H9 (cell line): Measurements from ENCODE around the gene PSMC1. TPM values are rescaled to one million over a fixed set of nuclear protein-coding genes. Genes with fewer than 3 reads are reported as not detected.

Source experiments
- DNase-seq: peaks from one replicate; pipeline ENCODE4 v3.0.0-alpha.2; 2017
- H2AFZ ChIP-seq: one replicate; pipeline ENCODE4 v1.6.1; 2013; ENCODE audit warnings: mild to moderate bottlenecking, low read length, control low read depth, moderate library complexity
- H2AK5ac ChIP-seq: 2 replicates; pipeline ENCODE4 v1.6.1; 2013; ENCODE audit warnings: low read length, control low read depth, mixed read lengths; ENCODE audit not compliant: insufficient read length
- H2BK120ac ChIP-seq: one replicate; pipeline ENCODE4 v1.6.1; 2013; ENCODE audit warnings: low read depth, mild to moderate bottlenecking, low read length, control low read depth, inconsistent platforms; ENCODE audit not compliant: poor library complexity, severe bottlenecking
- H2BK12ac ChIP-seq: 2 replicates; pipeline ENCODE4 v1.6.1; 2013; ENCODE audit warnings: low read length, control low read depth, mixed read lengths, low read depth; ENCODE audit not compliant: insufficient read length
- H2BK15ac ChIP-seq: 2 replicates; pipeline ENCODE4 v1.6.1; 2013; ENCODE audit warnings: low read depth, low read length, control low read depth
- H2BK20ac ChIP-seq: one replicate; pipeline ENCODE4 v1.6.1; 2013; ENCODE audit warnings: low read depth, mild to moderate bottlenecking, low read length, control low read depth, inconsistent platforms; ENCODE audit not compliant: poor library complexity, severe bottlenecking
- H2BK5ac ChIP-seq: 2 replicates; pipeline ENCODE4 v1.6.1; 2013; ENCODE audit warnings: low read length, control low read depth, mixed read lengths; ENCODE audit not compliant: insufficient read length
- H3K14ac ChIP-seq: 2 replicates; pipeline ENCODE4 v1.6.1; 2013; ENCODE audit warnings: low read length, control low read depth; ENCODE audit not compliant: insufficient read depth
- H3K18ac ChIP-seq: 2 replicates; pipeline ENCODE4 v1.6.1; 2013; ENCODE audit warnings: low read depth, mild to moderate bottlenecking, mixed read lengths, low read length, control low read depth; ENCODE audit not compliant: insufficient read length
- H3K23ac ChIP-seq: 2 replicates; pipeline ENCODE4 v1.6.1; 2013; ENCODE audit warnings: low read length, control low read depth, mixed read lengths, low read depth; ENCODE audit not compliant: insufficient read length
- H3K23me2 ChIP-seq: 2 replicates; pipeline ENCODE4 v1.6.1; 2013; ENCODE audit warnings: low read depth, mild to moderate bottlenecking, mixed read lengths, low read length, control low read depth; ENCODE audit not compliant: insufficient read length, poor library complexity, severe bottlenecking
- H3K27ac ChIP-seq: 2 replicates; pipeline ENCODE4 v1.5.1; 2013; ENCODE audit warnings: low read length, control low read depth, mixed read lengths, low read depth; ENCODE audit not compliant: insufficient read length
- H3K27me3 ChIP-seq: 2 replicates; pipeline ENCODE4 v1.6.1; 2013; ENCODE audit warnings: low read length, control low read depth, inconsistent platforms; ENCODE audit not compliant: insufficient read depth
- H3K4ac ChIP-seq: 2 replicates; pipeline ENCODE4 v1.6.1; 2013; ENCODE audit warnings: low read depth, mild to moderate bottlenecking, control low read depth, inconsistent platforms, low read length, moderate library complexity
- H3K4me1 ChIP-seq: 2 replicates; pipeline ENCODE4 v1.6.1; 2013; ENCODE audit warnings: low read length, control low read depth, inconsistent platforms; ENCODE audit not compliant: insufficient read depth
- H3K4me2 ChIP-seq: 2 replicates; pipeline ENCODE4 v1.6.1; 2013; ENCODE audit warnings: low read length, control low read depth, mixed read lengths; ENCODE audit not compliant: insufficient read length, insufficient read depth
- H3K56ac ChIP-seq: 2 replicates; pipeline ENCODE4 v1.6.1; 2013; ENCODE audit warnings: low read depth, mild to moderate bottlenecking, mixed read lengths, low read length, control low read depth; ENCODE audit not compliant: insufficient read length
- H3K79me1 ChIP-seq: 2 replicates; pipeline ENCODE4 v1.6.1; 2013; ENCODE audit warnings: low read depth, mild to moderate bottlenecking, moderate library complexity, low read length, control low read depth, inconsistent platforms; ENCODE audit not compliant: insufficient read depth, poor library complexity, severe bottlenecking
- H3K79me2 ChIP-seq: 2 replicates; pipeline ENCODE4 v1.6.1; 2013; ENCODE audit warnings: low read length, control low read depth, inconsistent platforms; ENCODE audit not compliant: insufficient read depth
- H3K9ac ChIP-seq: 2 replicates; pipeline ENCODE4 v1.6.1; 2013; ENCODE audit warnings: low read length, control low read depth, mixed read lengths; ENCODE audit not compliant: insufficient read length; ENCODE audit errors: extremely low read depth
- H3K9me3 ChIP-seq: one replicate; pipeline ENCODE4 v1.6.1; 2013; ENCODE audit warnings: low read depth, low read length, inconsistent platforms; ENCODE audit not compliant: control insufficient read depth
- H3T11ph ChIP-seq: one replicate; pipeline ENCODE4 v1.6.1; 2013; ENCODE audit warnings: mild to moderate bottlenecking, low read length, control low read depth, inconsistent platforms
- H4K20me1 ChIP-seq: one replicate; pipeline ENCODE4 v1.6.1; 2013; ENCODE audit not compliant: control insufficient read depth, insufficient read length, insufficient read depth
- H4K5ac ChIP-seq: 2 replicates; pipeline ENCODE4 v1.6.1; 2013; ENCODE audit warnings: low read depth, mild to moderate bottlenecking, mixed read lengths, low read length, control low read depth; ENCODE audit not compliant: insufficient read length
- H4K8ac ChIP-seq: replicated peaks from 2 replicates; pipeline ENCODE4 v1.6.1; 2013; ENCODE audit warnings: low read length, control low read depth, mixed read lengths, low read depth; ENCODE audit not compliant: insufficient read length
- H4K91ac ChIP-seq: 2 replicates; pipeline ENCODE4 v1.6.1; 2013; ENCODE audit warnings: low read depth, mild to moderate bottlenecking, moderate library complexity, mixed read lengths, low read length, control low read depth; ENCODE audit not compliant: insufficient read length
- H3K27ac Mint-ChIP-seq, 3 experiments: 2 replicates in 2 of 3; 3 replicates in 1 of 3; pipeline ENCODE4 v1.8.0; 2020 to 2021; ENCODE audit warnings: mixed read lengths in 3 of 3, mild to moderate bottlenecking in 1 of 3, moderate library complexity in 1 of 3
- H3K27me3 Mint-ChIP-seq: 2 replicates; pipeline ENCODE4 v1.8.0; 2021; ENCODE audit warnings: low read depth, mild to moderate bottlenecking, moderate library complexity, mixed read lengths
- H3K36me3 Mint-ChIP-seq, 3 experiments: 2 replicates in 2 of 3; 3 replicates in 1 of 3; pipeline ENCODE4 v1.8.0; 2020 to 2021; ENCODE audit warnings: low read depth in 3 of 3, mixed read lengths in 3 of 3; ENCODE audit not compliant: insufficient read depth in 1 of 3
- H3K4me1 Mint-ChIP-seq, 2 experiments: 2 replicates each; pipeline ENCODE4 v1.8.0; 2020; ENCODE audit warnings: mixed read lengths in 2 of 2
- H3K4me3 Mint-ChIP-seq, 2 experiments: 2 replicates in 1 of 2; 3 replicates in 1 of 2; pipeline ENCODE4 v1.8.0; 2020 to 2021; ENCODE audit warnings: mild to moderate bottlenecking in 2 of 2, mixed read lengths in 2 of 2, moderate library complexity in 1 of 2
- H3K9me3 Mint-ChIP-seq, 2 experiments: 2 replicates in 1 of 2; 3 replicates in 1 of 2; pipeline ENCODE4 v1.8.0; 2020; ENCODE audit warnings: mild to moderate bottlenecking in 2 of 2, mixed read lengths in 2 of 2, moderate library complexity in 1 of 2
- CTCF ChIP-seq: fragments of 200-600 bp; sonication (generic); conservative IDR thresholded peaks from 3 replicates; pipeline ENCODE4 v1.8.0; 2021; ENCODE audit warnings: antibody characterized with exemption, mild to moderate bottlenecking
- WGBS: extraction: QIAGEN DNeasy Blood & Tissue Kit; methylation state at CpG from one replicate; pipeline ENCODE4 v1.1.7; 2013; ENCODE audit warnings: missing lambda C conversion rate, low lambda C conversion rate, mixed read lengths; ENCODE audit not compliant: insufficient read length; ENCODE audit errors: extremely low coverage; 5-methylcytosine and 5-hydroxymethylcytosine counted together
- total RNA-seq: library from RNA; stranded (reverse); gene quantifications from 2 replicates; pipeline ENCODE4 v1.2.1, GENCODE V29; 2021

Gene PSMC1
- total RNA-seq, 1 experiment from 2014 or later: 113 TPM

- Histone ChIP-seq H2AFZ (no peak overlapping the region), H3K4me1 (peaks cover 14% of the 10 kb centered on the region; the same call in 1 of the 2 replicates), H3K4me2 (no peak overlapping the region), H3K14ac (no peak overlapping the region), H2BK20ac (no peak overlapping the region), H3K27ac (no peak overlapping the region), H2BK12ac (no peak overlapping the region), H4K8ac (no peak overlapping the region), H3K4ac (no peak overlapping the region), H3K27me3 (no peaks in the 10 kb centered on the region), H3K9ac (no peak overlapping the region), H2BK15ac (no peak overlapping the region), H3K79me2 (no peaks in the 10 kb centered on the region), H2BK120ac (no peak overlapping the region), H3K79me1 (no peaks in the 10 kb centered on the region), H4K5ac (no peak overlapping the region), H4K91ac (no peak overlapping the region), H3K9me3 (no peaks in the 10 kb centered on the region), H2BK5ac (no peak overlapping the region), H3T11ph (no peak overlapping the region), H4K20me1 (no peaks in the 10 kb centered on the region), H3K56ac (no peak overlapping the region), H3K23ac (no peak overlapping the region), H2AK5ac (no peak overlapping the region), H3K23me2 (no peaks in the 10 kb centered on the region), H3K18ac (no peak overlapping the region)
- H3K27ac Mint-ChIP-seq: peak overlapping the region in 1 of 3 experiments; percentile 71; a peak in 3 of 7 replicates
- TF ChIP-seq CTCF: no peak
- no peak for DNase-seq
- no peaks in the 10 kb centered on the region for H3K27me3 Mint-ChIP-seq
- H3K4me1 Mint-ChIP-seq: peaks cover 35 to 42% of the 10 kb centered on the region in 2 experiments
- peaks cover 5 to 8% of the 10 kb centered on the region in 2 experiments for H3K9me3 Mint-ChIP-seq
- WGBS: no CpG with 5 or more reads among the region's 2 CpGs
- no peak overlapping the region for H3K4me3 Mint-ChIP-seq
- H3K36me3 Mint-ChIP-seq: peaks cover 13 to 60% (median 44%) of the 10 kb centered on the region in 3 experiments; a peak in 6 of 7 replicates
Observed at GRCh38 chr14:90300611-90301047, 44.3 kb downstream of the PSMC1 start.
